ENCODE data around the gene OR2V1. TPM values are rescaled to one million over a fixed set of nuclear protein-coding genes. Genes with fewer than 3 reads are reported as not detected.
A peak's percentile ranks its signal among the peaks of the same experiment; 100 is the strongest.
"Not testable (repeated sequence)": the region's sequence is repeated elsewhere in the genome, so short reads cannot be mapped to it uniquely, and the experiment has no call there.

The OR2V1 gene
- total RNA-seq, 6 experiments from 2014 or later, result not detected

DNA sequence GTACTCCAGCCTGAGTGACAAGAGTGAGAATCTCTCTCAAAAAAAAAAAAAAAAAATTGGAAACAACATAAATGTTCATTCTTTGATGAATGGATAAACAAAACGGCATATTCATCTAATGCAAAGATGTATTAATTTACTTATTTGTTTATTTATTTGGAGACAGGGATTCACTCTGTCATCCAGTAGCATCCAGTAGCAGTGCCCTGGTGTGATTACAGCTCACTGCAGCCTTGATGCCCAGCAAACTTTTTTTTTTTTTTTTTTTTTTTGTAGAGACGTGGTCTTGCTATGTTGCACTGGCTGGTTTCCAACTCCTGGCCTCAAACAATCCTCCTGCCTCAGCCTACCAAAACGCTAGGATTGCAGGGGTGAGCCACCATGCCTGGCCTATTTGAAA lies 40.8 kb upstream of the OR2V1 start:
- no peak overlapping the region for H3K27ac Mint-ChIP-seq
- H3K4me3 Mint-ChIP-seq, result no peak overlapping the region
- H3K27me3 Mint-ChIP-seq (ENCODE audit: insufficient read depth), result peaks cover 20% of the 10 kb centered on the region
- H3K36me3 Mint-ChIP-seq (ENCODE audit: low read depth), result no peaks in the 10 kb centered on the region
- peaks cover 56% of the 10 kb centered on the region for H3K4me1 Mint-ChIP-seq (ENCODE audit: low read depth)
- DNase-seq, result no peak
- TF ChIP-seq, protein P1, sequence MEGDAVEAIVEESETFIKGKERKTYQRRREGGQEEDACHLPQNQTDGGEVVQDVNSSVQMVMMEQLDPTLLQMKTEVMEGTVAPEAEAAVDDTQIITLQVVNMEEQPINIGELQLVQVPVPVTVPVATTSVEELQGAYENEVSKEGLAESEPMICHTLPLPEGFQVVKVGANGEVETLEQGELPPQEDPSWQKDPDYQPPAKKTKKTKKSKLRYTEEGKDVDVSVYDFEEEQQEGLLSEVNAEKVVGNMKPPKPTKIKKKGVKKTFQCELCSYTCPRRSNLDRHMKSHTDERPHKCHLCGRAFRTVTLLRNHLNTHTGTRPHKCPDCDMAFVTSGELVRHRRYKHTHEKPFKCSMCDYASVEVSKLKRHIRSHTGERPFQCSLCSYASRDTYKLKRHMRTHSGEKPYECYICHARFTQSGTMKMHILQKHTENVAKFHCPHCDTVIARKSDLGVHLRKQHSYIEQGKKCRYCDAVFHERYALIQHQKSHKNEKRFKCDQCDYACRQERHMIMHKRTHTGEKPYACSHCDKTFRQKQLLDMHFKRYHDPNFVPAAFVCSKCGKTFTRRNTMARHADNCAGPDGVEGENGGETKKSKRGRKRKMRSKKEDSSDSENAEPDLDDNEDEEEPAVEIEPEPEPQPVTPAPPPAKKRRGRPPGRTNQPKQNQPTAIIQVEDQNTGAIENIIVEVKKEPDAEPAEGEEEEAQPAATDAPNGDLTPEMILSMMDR (IDR thresholded peaks at IDR 0.05), result no peak
- no peaks in the 10 kb centered on the region for H3K9me3 Mint-ChIP-seq

DNA sequence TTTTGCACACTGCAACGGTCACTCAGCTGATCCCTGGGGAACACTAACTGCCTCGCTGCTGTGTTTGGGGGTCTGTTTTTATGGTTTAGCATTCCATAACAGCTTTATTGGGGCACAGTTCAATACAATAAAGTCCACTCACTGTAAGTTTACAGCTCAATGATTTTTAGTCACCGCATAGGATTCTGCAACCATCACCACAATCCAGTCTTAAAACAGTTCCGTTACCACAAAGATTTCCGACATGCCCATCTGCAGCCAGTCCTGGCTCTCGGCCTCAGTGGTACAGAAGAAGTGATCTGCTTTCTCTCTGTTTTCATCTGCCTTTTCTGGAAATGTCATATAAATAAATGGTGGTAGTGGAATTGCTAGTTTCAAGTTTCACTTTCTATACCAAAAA lies 40.0 kb upstream of the OR2V1 start:
- DNase-seq, result peak; percentile 69
- TF ChIP-seq, protein P1 (IDR thresholded peaks at IDR 0.05), result no peak
- Mint-ChIP-seq H3K4me3 (peak overlapping the region; percentile 80), H3K4me1 (ENCODE audit: low read depth) (peaks cover 60% of the 10 kb centered on the region), H3K36me3 (ENCODE audit: low read depth) (no peaks in the 10 kb centered on the region), H3K9me3 (no peaks in the 10 kb centered on the region), H3K27ac (peak overlapping the region; percentile 39; the same call in 1 of the 2 replicates), H3K27me3 (ENCODE audit: insufficient read depth) (peaks cover 20% of the 10 kb centered on the region)

DNA sequence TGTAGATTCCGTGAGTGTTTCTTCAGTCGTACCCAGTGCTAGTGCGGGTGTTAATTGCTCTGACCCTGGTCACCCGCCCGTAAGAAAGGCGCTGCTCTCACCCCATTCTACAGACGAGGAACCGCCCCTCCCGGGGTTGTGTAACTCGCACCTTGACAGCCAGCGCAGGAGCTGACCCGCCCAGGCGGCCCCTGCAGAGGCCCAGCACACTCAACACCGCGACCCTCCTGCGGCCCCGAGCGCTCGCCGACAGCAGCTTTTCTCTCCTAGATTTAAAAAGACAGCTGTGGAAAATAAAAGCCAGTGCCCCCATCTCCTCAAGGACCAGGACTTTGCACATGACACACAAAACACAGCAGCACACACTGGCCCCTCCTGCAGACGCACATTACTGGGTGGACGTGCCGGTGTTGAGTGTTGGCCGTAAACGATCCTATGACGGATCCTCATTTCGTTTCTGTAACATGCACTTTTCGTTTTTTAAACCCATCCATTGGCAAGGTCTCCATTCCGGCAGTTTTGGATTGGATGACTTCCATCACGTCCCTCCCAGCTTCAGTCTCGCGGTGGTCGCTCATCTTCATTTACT lies 39.4 kb upstream of the OR2V1 start:
- no peak for DNase-seq

DNA sequence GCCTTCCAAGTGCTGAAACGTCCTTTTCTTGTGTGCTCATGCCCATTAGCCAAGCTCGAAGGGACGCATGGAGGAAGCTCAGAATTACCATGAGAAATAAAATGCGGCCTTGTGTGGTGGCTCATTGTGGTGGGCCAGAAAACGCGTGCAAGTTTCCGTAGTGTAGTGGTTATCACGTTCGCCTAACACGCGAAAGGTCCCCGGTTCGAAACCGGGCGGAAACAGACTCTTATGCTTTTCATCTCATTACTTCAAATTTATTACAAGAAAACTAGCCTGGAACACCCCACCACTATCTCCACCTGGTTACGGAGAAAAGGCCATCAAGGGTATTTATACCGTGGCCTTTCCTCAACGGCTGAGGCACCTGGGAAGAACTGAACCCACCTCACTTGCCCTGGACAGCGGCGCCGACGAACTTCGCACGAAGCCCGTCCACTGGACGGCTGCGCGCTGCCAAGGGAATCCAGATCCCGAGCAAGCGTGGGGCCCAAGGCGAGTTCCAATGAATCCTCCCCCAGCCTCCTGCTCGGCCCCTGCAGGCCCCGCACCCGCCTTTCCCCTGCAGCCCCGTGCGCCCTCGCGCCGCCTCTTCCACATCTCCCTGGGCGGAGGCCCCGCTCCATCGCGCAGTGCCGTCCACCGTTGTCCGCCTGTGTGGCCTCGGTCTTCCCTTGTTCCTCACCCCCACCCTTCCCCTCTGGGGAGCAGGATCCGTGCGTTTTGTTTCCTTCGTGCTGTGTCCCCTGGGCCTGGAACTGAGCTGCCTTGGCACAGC lies 38.7 kb upstream of the OR2V1 start:
- not testable (repeated sequence) for H3K9me3 Mint-ChIP-seq; H3K36me3 Mint-ChIP-seq (ENCODE audit: low read depth)
- Mint-ChIP-seq H3K4me3 (peak overlapping the region; percentile 80), H3K27me3 (ENCODE audit: insufficient read depth) (peaks cover 20% of the 10 kb centered on the region), H3K27ac (peak overlapping the region; percentile 81), H3K4me1 (ENCODE audit: low read depth) (peaks cover 60% of the 10 kb centered on the region)
- peak; percentile 92 for DNase-seq

More for the DNA sequence above, 39.4 kb upstream of the OR2V1 start:
- TF ChIP-seq, protein P1 (IDR thresholded peaks at IDR 0.05), result no peak
- Mint-ChIP-seq H3K27ac (peak overlapping the region; percentile 81), H3K4me3 (peak overlapping the region; percentile 80), H3K9me3 (no peaks in the 10 kb centered on the region), H3K4me1 (ENCODE audit: low read depth) (peaks cover 60% of the 10 kb centered on the region), H3K27me3 (ENCODE audit: insufficient read depth) (peaks cover 20% of the 10 kb centered on the region), H3K36me3 (ENCODE audit: low read depth) (no peaks in the 10 kb centered on the region)

DNA sequence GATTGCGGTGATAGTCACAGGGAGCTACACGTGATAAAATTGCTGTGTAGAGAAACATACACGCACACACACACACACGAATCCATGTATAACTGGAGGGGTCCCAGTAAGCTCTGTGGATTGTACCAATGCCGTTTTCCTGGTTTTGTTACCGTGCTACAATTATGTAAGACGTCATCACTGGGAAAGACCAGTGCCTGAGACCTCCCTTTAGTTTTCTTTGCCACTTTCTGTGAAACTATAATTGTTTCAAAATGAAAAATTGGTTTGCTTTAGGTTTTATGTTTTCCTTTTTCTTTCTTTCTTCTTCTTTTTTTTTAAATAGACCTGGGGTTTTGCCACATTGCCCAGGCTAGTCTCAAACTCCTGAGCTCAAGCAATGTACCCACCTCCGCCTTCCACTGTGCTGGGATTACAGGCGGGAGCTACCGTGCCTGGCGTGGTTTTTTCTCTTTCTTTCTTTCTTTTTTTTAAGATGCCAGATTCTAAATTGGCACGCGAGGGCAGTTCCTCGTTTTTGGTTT lies 37.7 kb upstream of the OR2V1 start:
- no peak for DNase-seq
- TF ChIP-seq, protein P1 (IDR thresholded peaks at IDR 0.05), result no peak
- Mint-ChIP-seq H3K9me3 (no peaks in the 10 kb centered on the region), H3K36me3 (ENCODE audit: low read depth) (no peaks in the 10 kb centered on the region), H3K27ac (no peak overlapping the region), H3K27me3 (ENCODE audit: insufficient read depth) (peaks cover 17% of the 10 kb centered on the region), H3K4me3 (peak overlapping the region; percentile 80), H3K4me1 (ENCODE audit: low read depth) (peaks cover 62% of the 10 kb centered on the region)
